Activated CD8-positive, alpha-beta memory T cell treated with anti-CD3 and anti-CD28 coated beads, Interleukin-2, amount 50 U/mL, for 1 hour (primary cell): ENCODE measurements around the gene DNAJB11.
"Not testable (repeated sequence)": the region's sequence is repeated elsewhere in the genome, so short reads cannot be mapped to it uniquely, and the experiment has no call there.

Source experiments
- DNase-seq: peaks from one replicate; pipeline ENCODE4 v3.0.0-alpha.2; 2020; ENCODE audit errors: extremely low read depth

DNAJB11 gene

DNA sequence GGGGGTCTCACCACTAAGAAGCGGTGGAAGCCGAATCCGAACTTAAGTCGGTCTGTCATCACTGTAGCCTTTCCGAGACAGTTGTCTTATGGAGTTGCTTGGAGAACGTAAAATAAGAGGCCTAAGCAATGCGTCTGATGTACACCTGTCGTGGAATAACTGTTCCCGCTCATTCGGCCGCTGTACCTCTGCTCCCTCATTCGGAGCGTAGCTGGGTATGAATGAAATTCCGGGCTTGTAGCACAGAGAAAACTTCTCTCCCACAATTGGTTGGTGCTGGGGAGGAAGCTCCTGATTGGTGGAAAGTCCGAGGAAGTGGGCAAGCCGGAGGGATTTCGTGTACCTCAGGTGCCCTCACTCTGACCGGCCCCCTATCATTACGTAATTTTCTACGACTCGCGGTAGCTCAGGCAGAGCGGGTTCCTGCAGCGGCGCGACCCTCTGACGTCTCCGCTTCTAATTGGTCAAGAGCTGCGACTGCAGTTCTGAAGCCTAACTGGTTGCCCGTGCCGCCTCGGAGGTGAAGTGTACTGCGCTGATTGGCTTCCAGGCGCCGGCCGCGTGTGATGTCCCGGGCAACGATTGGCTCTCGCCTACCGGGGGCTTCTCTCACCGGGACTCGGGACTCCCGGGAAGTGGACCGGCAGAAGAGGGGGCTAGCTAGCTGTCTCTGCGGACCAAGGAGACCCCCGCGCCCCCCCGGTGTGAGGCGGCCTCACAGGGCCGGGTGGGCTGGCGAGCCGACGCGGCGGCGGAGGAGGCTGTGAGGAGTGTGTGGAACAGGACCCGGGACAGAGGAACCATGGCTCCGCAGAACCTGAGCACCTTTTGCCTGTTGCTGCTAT is at the start of gene DNAJB11:
Gene DNAJB11, plus strand, starts transcription at position 625 of the 845 bp plus-strand sequence. Its CDS starts 178 bp downstream, at position 803.
- DNase-seq: peak; percentile 97

DNA sequence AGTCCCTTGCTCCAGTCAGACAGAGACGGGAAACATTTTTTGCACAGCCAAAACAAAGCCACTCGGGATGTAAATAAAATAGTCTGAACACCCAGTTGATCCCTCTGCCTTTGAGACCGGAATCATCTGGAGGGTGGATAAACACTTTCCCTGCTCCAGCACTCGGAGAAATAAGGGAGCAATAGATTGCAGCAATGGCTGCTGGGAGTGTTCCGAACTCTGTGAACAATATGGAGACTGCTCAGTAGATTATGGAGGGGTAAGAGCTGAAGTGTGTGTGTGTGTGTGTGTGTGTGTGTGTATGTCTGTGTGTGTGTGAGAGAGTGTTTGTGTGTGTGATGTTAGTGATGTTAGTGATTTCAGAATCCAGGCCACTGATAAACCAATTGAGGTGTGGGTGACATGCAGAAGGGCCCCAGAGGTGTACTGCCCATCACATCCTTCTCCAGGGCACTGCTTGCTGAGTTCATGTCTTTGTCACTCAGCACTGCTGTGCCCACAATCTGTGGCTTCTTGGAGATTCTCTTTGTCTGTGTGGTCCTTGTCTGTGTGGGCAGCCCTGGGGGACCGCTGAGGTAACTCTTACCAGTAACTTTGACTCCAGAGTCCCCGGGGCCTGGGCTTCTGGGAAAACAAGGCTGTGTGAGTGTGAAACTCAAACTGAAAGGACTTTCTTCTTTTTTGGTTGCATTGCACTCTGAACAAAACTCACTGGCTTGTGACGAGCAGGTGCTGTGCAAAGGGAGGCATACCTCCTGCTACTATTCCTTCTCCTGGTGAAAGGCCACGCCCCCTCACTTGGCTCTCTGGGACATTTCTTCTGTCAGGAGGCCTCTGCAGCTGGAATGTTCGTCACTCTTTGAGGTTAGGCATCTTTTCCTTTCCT is 49.3 kb upstream of the DNAJB11 start:
- no peak for DNase-seq

DNA sequence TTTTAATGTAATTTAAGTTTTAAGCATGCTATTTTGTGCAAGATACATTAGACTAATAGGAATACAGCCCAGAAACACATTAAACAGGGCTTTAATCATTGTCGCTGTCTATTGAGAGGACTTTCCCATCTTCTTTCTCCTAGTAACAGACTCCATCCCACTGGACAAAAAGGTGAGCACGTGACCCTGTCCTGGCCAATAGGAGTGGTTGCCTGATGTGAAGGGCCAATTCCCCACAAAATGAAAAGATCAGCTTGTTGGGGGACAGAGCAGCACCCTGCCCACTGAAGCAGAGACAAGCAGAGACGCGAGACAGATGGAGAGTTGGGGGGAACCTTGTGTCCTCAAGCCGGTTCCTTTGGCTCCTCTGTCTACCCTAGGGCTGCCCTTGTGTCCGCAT is 47.5 kb upstream of the DNAJB11 start:
- DNase-seq: no peak

DNA sequence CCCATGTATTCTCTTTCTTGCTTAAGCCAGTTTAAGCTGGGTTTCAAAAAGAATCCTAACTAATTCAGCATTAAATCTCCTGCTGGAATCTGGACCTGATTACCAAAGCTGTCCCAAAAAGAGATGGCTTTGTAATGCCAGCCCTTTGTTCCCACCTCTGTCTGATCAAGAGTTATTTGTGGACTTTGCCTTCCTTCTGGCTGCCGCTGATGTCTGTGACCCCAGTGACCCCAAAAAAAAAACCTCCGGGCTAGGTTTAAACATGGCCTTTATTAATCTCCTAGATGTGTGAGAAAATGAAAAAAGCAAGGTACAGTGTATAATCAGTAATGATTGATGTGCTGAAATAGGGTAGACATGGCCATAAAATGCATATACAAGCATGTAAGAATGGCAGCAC is 47.1 kb upstream of the DNAJB11 start:
- no peak for DNase-seq

DNA sequence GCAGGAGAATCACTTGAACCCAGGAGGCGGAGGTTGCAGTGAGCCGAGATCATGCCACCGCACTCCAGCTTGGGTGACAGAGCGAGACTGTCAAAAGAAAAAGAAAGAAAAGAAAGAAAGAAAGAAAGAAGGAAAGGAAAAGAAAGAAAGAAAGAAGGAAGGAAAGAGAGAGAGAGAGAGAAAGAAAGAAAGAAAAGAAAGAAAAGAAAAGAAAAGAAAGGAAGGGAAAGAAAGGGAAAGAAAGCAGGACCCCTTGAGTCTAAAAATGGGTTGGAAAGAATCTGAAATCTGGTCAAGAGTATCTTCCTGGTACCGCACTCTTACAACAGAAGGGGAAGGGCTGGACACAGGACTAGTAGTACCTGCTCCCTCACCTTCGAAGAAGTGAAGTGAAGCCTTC is 45.9 kb upstream of the DNAJB11 start:
- DNase-seq: no peak

DNA sequence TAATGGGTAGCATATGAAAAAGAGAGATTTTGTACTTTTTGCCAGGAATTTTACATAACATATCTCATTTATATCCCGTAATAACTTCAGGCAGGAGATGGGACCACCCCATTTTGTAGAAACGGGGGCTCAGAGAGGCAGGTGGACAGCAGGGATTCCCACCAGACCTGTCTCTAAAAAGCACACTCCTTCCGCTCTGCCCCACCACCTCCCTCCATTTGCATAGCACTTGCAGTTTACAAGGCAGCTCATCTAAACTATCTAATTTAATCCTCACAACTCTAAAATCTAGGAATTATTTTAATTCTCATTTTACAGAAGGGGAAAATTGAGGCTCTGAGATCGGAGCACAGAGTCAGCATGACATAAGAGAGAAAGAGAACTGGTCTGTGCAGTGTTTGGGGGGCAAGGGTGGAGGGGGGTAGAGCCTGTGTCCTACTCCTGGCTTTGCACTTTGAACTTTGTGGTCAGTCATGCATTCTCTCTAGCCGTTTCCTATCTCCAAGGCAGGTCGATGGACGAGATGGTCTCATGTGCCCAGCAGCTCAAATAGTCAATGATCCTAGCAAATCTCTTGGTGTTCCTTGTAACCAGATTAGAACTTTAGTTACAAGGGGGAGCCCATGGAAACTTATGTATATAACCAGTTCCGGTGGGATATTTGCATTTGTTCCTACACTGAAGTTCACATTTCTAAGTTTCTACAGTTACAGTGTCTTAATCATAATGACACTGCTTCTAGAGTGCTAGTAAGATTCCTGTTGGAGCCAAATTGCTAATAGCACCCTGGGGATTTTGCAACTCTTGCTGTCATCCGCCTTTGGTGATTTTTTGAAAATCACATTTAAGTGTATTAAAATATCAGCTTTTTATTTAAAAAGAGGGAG is 44.9 kb upstream of the DNAJB11 start:
- DNase-seq: no peak

DNA sequence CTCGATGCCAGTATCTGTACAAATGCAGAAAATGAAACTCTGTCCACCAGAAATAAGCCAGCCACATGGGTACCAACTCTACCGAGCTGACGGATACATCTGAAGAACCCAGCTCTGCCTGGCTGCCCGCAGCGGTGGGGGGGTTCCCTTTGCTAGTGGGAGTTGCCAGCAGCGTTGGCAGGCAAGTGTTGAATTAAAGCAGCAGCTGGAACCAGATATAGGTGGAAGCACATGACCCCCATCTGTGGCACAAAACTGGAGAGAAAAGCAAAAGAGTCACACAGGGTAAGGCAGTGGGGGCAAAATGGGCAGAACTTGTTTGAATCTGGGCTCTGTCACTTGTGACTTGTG is 44.3 kb upstream of the DNAJB11 start:
- DNase-seq: no peak

DNA sequence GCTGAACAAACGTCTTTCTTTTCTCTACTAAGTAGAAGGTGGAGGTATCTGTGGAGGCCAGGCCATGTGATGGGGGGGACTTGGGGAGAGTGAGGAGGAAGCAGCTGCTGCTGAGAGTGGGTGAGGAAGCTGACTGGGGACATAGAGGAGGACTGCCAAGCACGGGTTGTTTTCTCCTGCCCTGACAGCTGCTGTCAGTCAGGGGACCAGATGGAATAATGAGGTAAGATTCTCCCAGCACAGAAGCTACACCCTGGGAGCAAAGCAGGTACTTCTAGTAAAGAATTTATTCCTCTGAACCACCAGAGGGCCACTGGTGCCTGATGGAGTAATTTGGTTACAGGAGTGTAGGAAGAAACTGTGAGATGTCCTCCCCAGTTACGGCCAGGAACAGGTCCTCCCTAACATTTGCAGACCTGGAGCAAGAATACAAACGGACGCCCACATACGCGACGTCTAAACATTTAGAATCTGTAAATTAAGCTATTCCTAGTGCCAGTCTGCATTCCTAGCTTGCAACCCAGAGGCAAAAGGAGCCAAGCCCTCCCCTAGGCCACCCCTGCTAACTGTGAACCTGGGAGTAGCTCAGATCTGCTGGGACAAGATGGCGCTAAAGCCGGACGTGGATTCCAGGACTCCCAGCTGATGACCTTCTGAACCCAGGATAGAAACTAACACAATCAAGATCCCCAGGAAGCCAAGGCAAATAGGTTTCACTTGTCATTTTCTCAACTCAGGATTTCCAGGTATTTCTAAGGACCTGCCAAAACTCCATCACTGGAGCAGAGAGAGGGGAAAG is 41.1 kb upstream of the DNAJB11 start:
- DNase-seq: no peak

DNA sequence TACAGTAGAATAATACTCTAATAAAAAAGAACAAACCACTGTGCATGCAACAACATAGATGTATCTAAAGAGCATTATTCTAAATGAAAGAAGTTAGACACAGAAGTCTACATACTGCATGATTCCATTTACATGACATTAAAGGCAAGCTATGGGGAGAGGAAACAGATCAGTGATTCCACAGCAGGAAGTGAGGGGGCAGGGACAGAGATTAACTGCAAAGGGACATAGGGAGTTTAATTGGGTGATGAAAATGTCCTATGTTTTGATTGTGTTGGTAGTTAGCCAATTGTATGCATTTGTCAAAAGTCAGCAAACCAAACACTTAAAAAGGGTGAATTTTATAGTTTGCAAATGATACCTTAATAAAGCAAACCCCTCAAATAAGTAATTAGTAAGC is 40.1 kb upstream of the DNAJB11 start:
- no peak for DNase-seq

DNA sequence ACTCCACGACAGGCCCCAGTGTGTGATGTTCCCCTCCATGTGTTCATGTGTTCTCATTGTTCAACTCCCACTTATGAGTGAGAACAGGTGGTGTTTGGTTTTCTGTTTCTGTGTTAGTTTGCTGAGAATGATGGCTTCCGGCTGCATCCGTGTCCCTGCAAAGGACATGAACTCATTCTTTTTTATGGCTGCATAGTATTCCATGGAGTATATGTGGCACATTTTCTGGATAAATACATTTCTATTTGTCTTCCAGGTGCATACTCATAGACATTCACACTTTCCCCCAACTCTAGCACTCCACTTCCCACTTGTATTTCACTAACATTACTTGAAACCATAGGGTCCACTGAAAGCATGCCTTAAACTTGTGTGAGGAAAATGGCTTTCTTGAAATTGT is 38.8 kb upstream of the DNAJB11 start:
- not testable (repeated sequence) for DNase-seq

DNA sequence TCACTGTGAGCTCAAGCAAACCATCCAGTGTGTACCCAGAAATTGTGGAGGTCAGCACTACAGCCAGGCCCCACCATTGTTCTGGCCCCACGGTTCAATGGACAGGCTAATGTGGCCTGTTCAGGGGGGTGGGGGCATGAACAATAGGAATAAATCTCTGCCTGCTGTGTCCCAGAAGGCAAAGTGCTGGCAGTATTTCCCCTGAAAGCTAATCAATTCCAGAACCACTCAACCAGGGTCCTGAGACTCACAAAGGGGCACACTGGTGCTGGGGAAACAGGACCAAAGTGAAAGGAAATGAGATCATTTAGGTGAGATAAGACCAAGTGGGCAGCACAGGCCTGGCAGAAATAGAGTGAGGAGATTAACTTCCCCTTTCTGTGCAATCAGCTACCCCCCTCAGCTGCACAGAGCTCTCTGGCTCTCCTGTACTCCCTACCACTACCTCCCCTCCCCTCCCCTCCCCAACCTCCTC is 37.9 kb upstream of the DNAJB11 start:
- DNase-seq: no peak

DNA sequence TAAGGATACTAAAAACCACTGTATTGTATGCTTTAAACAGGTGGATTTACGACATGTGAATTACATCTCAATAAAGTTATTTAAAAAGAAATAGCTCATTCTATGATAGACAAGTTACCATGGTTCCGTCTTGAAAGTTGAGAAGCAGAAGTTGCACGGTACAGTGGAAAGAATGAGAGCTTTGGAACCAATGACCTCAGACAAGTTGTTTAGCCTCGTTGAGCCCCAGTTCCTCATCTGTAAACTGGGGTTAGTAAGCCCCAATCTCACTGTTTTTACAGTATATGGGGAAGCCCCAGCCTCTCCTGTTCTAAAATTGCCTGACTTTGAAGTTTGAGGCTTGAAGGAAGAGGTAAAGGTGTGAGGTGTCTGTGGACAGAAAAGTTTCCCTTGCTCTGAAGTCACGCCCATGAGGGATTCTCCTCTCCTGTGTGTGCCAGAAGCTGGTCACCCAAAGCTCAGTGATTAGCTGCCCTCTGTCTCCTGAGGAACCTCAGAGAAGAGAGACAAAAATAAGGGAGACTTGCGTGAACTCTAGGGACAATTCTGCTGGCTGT is 36.3 kb upstream of the DNAJB11 start:
- no peak for DNase-seq

DNA sequence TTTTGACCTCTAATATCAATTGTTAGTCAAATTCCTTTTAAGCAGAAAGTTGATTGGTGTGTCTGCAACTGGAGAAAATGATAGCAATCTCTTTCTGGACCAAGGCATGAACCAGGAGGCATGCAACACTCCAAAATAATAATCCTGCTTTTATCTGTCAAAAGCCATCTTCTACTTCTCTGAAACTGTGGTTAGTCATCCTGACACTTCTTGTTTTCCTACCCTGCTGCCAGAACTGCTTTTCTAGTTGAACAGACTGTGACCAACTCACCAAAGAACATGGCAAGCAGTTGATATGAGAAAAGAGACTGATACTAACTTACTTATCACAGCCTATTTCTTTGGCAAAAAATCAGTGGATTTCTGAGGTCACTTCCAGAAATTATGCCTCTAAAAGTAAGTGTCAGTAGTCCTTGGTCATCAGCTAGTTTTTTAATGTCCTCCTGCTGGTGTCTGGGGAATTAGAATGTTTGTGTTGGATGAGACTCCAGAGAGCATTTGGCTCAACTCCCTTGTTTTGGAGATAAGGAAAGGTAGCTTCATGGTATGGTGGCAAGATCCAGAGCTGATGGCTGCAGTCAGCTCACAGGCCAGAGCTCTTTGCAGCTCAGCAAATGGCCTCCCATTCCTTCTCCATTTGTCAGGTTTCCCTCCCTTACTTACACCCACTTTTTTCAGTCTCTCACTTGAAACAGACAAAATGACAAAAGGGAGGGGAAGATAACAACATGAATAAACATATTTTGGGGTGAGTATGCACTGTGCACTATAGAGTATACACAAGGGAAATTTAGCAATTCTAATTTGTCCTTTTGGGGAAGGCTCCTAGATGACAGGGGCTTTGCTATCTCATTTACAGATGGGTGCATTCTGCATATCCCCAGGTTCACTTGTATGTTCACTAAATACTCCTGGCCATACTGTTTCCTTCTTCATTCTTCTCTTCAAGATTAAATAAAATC is 33.4 kb upstream of the DNAJB11 start:
- DNase-seq: no peak

DNA sequence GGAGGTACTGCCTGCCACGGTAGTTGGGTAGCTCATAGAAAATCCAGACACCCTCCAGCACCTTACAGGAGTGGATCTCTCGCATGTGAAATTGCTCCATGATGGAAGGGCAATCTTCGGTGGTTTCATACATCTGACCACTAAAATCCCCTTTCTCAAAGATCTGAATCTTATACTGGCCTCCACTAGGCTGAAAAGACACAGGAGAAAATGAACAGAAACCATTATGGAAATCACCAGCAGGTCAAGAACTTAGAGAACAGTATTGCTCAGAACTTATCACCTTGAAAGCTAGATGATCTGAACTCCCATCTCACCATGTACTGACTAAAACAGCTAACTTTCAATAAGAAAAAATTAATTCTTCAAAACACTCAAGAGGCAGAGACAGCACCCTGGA is 31.7 kb upstream of the DNAJB11 start:
- DNase-seq: no peak

DNA sequence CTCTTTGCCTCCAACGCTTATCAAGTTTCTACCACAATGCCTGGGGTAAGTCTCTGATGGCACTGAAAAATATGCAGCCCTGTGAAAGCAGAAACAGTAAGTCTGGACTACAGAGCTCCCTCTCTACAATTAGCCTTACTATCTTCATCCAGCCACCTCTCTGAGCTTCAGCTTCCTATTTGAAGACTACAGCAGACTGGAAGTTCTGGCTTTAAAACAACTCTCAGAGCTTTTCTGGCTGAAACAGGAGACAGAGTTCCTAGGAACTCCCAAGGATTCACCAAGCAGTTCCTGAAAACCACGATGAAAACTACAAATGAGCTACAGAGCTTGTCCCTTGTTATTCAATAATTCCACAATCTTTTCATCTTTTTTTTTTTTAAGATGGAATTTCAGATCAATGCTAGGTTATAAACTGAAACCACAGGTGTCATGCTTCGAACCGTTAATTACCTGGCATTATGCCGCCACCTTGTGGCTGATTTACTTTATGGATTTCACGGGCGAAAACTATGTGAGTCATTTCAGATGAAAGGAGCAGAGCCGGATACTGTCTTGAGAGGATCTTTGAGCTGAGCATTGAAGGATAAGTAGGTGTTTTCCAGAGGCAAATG is 30.2 kb upstream of the DNAJB11 start:
- DNase-seq: peak; percentile 59

DNA sequence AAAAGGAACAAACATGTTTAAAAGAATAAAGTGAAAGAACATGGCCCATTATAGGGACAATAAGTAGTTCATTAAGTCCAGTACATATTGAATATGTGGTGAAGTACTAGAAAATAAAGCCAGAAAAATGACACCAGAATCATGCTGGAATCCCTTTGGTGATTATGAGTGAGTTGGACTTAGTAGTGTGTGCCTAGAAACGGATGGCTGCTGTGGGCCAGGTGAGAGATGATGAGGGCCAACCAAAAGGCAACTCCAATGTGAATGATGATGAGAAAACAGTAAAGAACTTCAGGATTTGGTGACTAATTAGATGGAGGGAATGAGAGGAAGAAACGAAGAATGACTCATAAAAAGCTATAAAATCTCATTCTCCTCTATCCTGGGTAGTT is 29.7 kb upstream of the DNAJB11 start:
- DNase-seq: no peak

DNA sequence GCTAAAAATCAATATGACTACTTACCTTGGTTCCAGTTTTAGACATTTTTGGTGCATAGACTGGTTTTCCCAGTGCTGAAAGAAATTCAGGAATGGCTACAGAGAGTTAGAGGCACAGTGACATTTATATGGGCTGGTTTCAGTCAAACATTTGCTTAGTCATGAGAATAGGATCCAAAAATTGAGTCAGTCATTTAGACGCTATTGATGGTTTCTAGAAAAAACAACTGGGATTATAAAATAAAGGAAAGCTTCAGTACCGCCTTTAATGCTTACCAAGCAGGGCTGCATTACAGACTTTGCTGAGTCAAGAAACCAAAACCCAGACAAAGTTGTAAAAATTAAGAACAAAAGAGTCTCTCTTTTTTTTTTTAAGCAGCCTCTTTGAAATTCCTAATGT is 26.2 kb upstream of the DNAJB11 start, which contains the start of gene CRYGS:
Gene CRYGS, minus strand, starts transcription at position 100 of the 400 bp plus-strand sequence. Its CDS starts 54 bp downstream, at position 46.
- no peak for DNase-seq

DNA sequence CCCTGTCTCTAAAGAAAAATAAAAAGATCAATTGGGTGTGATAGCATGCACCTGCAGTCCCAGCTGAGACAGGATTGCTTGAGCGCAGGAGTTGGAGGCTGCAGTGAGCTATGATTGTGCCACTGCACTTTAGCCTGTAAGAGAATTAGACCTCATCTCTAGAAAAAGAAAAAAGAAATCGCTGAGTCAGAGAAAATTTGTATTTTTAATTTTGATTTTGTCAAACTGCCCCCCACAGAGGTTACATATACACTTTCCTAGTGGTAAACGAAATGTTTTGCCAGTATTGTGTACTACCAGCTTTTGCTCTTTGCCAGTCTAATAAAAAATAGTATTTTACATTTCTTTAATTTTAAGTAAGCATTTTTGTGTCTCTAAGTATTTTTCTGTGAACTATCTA is 21.0 kb upstream of the DNAJB11 start:
- DNase-seq: no peak

DNA sequence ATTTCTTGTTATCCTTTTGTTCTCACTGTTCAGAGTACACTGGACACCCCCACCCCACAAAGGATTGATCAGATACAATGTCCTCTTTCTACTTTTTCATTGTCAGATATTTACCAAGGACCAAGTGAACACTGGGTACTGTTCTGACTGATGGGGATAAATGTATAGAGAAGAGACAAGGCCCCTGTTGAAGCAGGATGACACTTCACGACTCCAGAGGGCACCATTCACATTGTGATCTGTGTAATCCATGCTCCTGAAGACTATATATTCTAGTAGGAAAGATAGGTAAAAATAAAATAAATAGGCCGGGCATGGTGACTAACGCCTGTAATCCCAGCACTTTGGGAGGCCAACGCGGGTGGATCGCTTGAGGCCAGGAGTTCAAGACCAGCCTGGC is 19.1 kb upstream of the DNAJB11 start:
- DNase-seq: no peak
